Activated CD4-positive, CD25-positive, alpha-beta regulatory T cell treated with anti-CD3 and anti-CD28 coated beads, Interleukin-2, amount 50 U/mL, for 72 hours (primary cell): ENCODE results near the gene LEMD1.
"Not testable (repeated sequence)": the region's sequence is repeated elsewhere in the genome, so short reads cannot be mapped to it uniquely, and the experiment has no call there.

ENCODE experiments used
- DNase-seq: peaks from one replicate; pipeline ENCODE4 v3.0.0; 2021

LEMD1 gene

GRCh38 chr1:205379056-205379455, 42.8 kb downstream of the LEMD1 start:
- DNase-seq = no peak

DNA sequence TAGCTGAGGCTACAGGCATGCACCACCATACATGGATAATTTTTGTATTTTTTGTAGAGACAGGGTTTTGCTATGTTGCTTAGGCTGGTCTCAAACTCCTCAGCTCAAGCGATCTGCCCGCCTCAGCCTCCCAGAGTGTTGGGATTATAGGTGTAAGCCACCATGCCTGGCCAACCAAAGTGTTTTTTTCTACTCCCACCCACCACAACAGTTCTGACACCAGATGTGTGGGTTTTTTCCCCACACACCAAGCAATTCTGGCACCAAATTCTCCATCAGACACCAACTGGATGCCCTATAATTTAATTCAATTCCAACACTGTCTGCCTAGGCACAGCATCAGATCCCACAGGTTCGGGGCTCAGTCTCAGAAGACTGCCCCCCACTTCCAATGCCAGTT, 44.5 kb downstream of the LEMD1 start:
- DNase-seq = no peak

GRCh38 chr1:205376739-205377138, 45.1 kb downstream of the LEMD1 start:
- no peak for DNase-seq

DNA sequence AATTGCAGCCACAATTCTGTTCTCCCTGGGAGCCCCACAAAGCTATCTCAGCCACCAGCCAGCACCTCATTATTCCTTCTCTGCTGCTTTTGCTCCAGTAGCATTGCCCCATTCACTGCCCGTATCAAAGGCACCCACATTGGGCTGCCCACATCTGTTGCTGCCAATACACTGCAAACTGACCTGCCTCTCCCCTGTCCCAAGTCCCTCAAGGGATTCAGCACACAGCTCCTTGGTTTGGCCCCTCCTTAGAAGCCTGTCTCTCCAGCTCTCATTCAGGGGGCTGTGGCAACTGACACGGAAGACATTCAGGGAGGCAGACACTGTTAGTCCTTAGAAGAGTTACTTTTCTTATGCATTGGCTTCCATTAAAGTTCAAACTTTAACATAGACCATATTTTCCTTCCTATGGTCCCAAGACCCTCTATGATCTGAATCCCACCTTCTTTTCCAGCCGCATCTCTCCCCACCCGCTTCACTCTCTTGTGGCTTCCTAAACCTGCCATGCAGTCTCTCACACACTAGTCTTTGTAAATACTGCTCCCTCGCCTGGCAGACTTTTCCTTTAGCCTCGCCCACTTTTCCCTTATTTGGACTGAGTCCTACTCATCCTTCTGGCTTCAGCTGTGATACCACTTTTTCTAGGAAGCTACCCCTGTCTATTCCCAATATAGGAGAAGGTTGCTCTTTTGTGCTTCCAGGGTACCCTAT, 45.9 kb downstream of the LEMD1 start:
- DNase-seq = no peak

GRCh38 chr1:205374210-205375078, 47.4 kb downstream of the LEMD1 start:
- DNase-seq = no peak

DNA sequence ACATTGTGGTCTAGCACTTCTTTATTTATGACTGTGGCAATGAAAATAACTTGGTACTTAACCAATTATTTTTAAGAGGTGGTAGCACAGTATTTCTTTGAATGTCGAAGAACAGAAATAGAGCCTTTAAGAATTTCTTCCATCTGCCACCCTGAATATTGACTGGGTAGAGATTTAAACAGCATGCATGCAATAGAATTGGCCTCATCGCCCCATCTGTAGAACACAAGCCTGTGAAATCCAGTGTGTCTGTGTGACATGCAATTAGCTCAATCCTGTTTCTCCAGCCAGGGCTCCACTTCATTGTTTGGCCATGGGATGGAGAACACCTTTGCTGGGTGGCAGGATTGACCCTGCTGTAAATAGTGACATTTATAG, 48.1 kb downstream of the LEMD1 start:
- no peak for DNase-seq

GRCh38 chr1:205373022-205373797, 48.6 kb downstream of the LEMD1 start:
- no peak for DNase-seq

- no peak for DNase-seq
Observed at GRCh38 chr1:205371871-205372660, 49.8 kb downstream of the LEMD1 start.

- DNase-seq = no peak
Observed at GRCh38 chr1:205370780-205371179, 51.1 kb downstream of the LEMD1 start.

DNA sequence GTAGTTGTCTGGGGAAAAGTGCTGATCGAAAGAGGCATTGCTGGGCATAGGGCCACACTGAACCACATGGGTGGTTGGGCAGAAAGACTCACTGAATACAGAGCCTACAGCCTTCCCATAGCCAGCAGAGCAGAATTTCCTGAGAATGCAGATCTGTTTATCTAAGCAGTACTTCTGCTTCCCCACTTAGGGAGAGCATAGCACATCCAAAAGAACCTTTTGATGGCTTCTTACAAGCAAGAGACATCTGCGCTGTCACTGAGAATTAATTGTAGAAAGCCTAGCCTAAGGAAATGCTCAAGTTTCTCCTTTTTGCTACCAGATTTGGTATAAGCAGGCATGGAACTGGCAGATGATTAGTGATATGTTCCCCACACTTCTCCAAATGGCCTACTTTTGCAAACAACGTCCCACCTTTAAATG, 52.1 kb downstream of the LEMD1 start:
- DNase-seq = no peak

DNA sequence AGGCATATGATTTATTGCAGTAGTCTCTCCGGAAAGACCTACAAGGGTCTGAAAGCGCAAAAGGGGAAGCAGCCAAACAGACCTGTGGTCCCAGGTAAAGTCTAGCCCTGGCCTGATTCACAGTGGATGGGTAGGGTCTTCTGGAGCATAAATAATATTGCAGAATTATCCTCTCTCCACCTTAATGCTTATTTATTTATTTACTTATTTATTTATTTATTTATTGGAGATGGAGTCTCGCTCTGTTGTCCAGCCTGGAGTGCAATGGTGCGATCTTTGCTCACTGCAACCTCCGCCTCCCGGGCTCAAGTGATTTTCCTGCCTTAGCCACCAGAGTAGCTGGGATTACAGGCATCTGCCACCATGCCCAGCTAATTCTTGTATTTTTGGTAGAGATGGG, 53.4 kb downstream of the LEMD1 start:
- no peak for DNase-seq

DNA sequence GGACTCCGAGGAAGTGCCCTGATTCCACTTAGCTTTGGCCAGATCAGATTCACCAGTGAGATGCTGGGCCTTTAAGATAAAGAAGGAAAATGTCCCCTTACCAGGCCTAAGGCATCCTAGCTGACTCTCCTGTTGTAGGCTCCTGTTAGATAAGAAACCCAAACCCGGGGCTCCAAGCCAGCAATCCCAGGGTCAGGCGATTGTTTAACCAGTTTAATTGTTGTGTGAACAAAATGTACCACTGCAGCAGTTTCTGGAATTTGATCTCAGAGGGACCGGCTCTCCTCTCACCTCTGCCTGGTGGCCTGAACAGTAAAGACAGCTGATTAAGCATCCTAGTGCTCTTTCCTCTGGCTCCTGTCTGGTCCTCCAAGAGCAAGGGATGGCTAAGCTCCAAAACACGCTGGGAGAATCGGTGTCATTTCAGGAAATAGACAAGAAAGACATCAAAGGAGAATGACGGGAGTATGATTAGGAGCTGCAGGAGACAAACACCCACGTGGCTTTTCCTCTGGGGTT, 55.9 kb downstream of the LEMD1 start:
- no peak for DNase-seq

GRCh38 chr1:205365086-205365485, 56.8 kb downstream of the LEMD1 start:
- not testable (repeated sequence) for DNase-seq

DNA sequence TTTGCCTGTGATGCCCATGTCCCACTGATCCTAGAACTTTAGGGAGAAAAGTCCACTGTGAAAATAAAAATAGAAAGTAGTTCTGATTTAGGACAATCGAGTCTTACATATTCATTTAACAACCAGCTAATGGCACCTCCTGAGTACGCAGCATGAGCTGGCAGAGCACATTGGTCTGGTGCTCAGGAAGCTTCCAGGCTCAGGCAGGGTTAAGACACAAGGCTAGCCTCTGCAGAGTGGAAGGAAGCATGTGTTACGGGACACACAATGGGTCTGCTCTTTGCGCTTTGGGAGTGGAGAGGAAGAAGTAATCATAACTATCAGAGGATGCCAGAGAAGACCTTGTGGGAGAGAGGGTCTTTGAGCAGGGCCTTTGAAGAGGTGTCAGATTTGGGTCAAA, 61.0 kb downstream of the LEMD1 start:
- no peak for DNase-seq

GRCh38 chr1:205359771-205360565, 61.9 kb downstream of the LEMD1 start:
- no peak for DNase-seq

- no peak for DNase-seq
Observed at GRCh38 chr1:205358579-205358978, 63.3 kb downstream of the LEMD1 start.

DNA sequence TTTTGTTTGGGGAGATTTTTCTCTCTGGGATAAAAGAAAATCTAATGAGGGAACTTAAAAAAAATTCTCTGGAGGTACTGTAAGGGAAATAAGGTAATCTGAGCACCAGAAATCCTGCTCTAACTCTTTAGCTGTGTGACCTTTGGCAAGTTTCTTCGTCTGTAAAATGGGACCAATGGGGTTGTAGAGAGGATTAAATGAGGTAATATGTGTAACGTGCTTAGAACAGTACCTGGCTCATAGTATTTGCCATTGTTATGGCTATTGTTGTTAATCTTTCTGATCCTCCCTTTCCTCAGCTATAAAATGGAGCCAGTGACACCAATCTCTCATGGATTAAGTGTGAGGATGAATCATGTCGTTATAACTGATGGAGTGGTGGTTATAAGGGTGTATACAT, 64.3 kb downstream of the LEMD1 start:
- no peak for DNase-seq

GRCh38 chr1:205356440-205357139, 65.3 kb downstream of the LEMD1 start, which contains the start of gene KLHDC8A:
KLHDC8A (minus strand) TSS chr1:205356922; CDS start chr1:205343604, 13,318 bp downstream.
- DNase-seq = no peak

DNA sequence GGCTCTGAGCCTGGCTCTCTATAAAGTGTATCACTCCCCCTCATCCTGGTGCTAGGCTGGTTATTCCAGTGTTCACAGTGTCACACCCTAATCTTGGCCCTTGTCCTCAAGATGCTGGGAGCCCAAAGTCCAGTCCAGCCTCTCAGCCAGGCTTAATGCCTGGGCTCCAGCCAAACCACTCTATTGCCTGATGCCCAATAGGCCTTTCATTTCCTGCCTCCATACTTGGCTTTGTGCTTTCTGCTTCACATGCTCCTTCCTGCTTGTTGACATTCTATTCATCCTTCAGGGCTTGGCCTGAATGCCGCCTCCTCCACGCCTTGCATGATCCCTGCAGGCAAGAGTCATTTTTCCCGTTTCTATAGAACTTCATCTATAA, 66.8 kb downstream of the LEMD1 start:
- no peak for DNase-seq

GRCh38 chr1:205354259-205355074, 67.4 kb downstream of the LEMD1 start:
- peak; percentile 54 for DNase-seq
